ENCODE results near the gene ETV6.

ETV6 gene

GRCh38 chr12:11673666-11674461 is 24.4 kb downstream of the ETV6 start:
- peak; percentile 15 for DNase-seq (ENCODE audit: low read depth in 2 of 2)
- no peak for TF ChIP-seq CTCF (IDR thresholded peaks at IDR 0.05; ENCODE audit: low read depth, low read length)
- no peak overlapping the region for H3K4me3 ChIP-seq (replicated peaks in 1 of 2; ENCODE audit: low read depth in 2 of 2, low read length in 2 of 2)

GRCh38 chr12:11674894-11675390 is 25.5 kb downstream of the ETV6 start:
- no peak for TF ChIP-seq CTCF (IDR thresholded peaks at IDR 0.05; ENCODE audit: low read depth, low read length)
- no peak for DNase-seq (ENCODE audit: low read depth in 2 of 2)
- H3K4me3 ChIP-seq (replicated peaks in 1 of 2; ENCODE audit: low read depth in 2 of 2, low read length in 2 of 2), result no peak overlapping the region

GRCh38 chr12:11676052-11676451 is 26.6 kb downstream of the ETV6 start:
- no peak for TF ChIP-seq CTCF (IDR thresholded peaks at IDR 0.05; ENCODE audit: low read depth, low read length)
- no peak for DNase-seq (ENCODE audit: low read depth in 2 of 2)
- H3K4me3 ChIP-seq (replicated peaks in 1 of 2; ENCODE audit: low read depth in 2 of 2, low read length in 2 of 2), result no peak overlapping the region

- no peak for DNase-seq (ENCODE audit: low read depth in 2 of 2)
- TF ChIP-seq CTCF (IDR thresholded peaks at IDR 0.05; ENCODE audit: low read depth, low read length), result no peak
- H3K4me3 ChIP-seq (replicated peaks in 1 of 2; ENCODE audit: low read depth in 2 of 2, low read length in 2 of 2), result no peak overlapping the region
Observed at GRCh38 chr12:11677093-11677492, 27.6 kb downstream of the ETV6 start.

GRCh38 chr12:11677752-11678151 is 28.3 kb downstream of the ETV6 start:
- no peak for TF ChIP-seq CTCF (IDR thresholded peaks at IDR 0.05; ENCODE audit: low read depth, low read length)
- no peak overlapping the region for H3K4me3 ChIP-seq (replicated peaks in 1 of 2; ENCODE audit: low read depth in 2 of 2, low read length in 2 of 2)
- no peak for DNase-seq (ENCODE audit: low read depth in 2 of 2)

- TF ChIP-seq CTCF (IDR thresholded peaks at IDR 0.05; ENCODE audit: low read depth, low read length), result no peak
- H3K4me3 ChIP-seq (replicated peaks in 1 of 2; ENCODE audit: low read depth in 2 of 2, low read length in 2 of 2), result no peak overlapping the region
- DNase-seq (ENCODE audit: low read depth in 2 of 2), result no peak
Observed at GRCh38 chr12:11678781-11679180, 29.3 kb downstream of the ETV6 start.

Measured in cardiac fibroblast (primary cell).